ENCODE data around the gene PRSS50. TPM values are rescaled to one million over a fixed set of nuclear protein-coding genes. Genes with fewer than 3 reads are reported as not detected.

PRSS50 gene
- polyA plus RNA-seq, 1 of the 3 experiments (the other 2 are of a cell fraction), result not detected

- Histone ChIP-seq H3K9ac (no peak overlapping the region), H3K4me2 (no peak overlapping the region), H3K4me1 (ENCODE audit: control insufficient read depth in 1 of 2, insufficient read depth in 2 of 2, low read depth in 1 of 2, low read length in 1 of 2) (peaks cover 0 to 3% of the 10 kb centered on the region in 2 experiments; a peak in 1 of 4 replicates), H3K27ac (ENCODE audit: low read depth in 2 of 2, low read length in 1 of 2) (no peak overlapping the region), H3F3A (replicated peaks; ENCODE audit: insufficient read depth) (no peaks in the 10 kb centered on the region), H3K9me3 (no peaks in the 10 kb centered on the region), H4K20me1 (ENCODE audit: insufficient read depth) (no peaks in the 10 kb centered on the region), H3K27me3 (ENCODE audit: insufficient read depth) (no peaks in the 10 kb centered on the region; the same call in 1 of the 2 replicates), H2AFZ (ENCODE audit: low read depth) (no peak overlapping the region), H3K36me3 (replicated peaks in 1 of 2; ENCODE audit: control insufficient read depth in 1 of 2, insufficient read depth in 2 of 2, low read length in 1 of 2) (no peaks in the 10 kb centered on the region), H3K9me2 (no peaks in the 10 kb centered on the region), H3K79me2 (ENCODE audit: insufficient read depth) (no peaks in the 10 kb centered on the region), H3K4me3 (ENCODE audit: low read depth in 2 of 2, low read length in 1 of 2) (no peak overlapping the region)
- TF ChIP-seq EP300 (IDR thresholded peaks at IDR 0.05; ENCODE audit: borderline replicate concordance in 1 of 2, low read depth in 1 of 2, low read length in 1 of 2), result no peak
- no peak for TF ChIP-seq JUND (IDR thresholded peaks at IDR 0.05)
- no peak for TF ChIP-seq NFIC (IDR thresholded peaks at IDR 0.05; ENCODE audit: borderline replicate concordance)
- no peak for TF ChIP-seq GATA2 (CRISPR knock-in tag; IDR thresholded peaks at IDR 0.05)
- no peak for TF ChIP-seq RXRA (IDR thresholded peaks at IDR 0.05; ENCODE audit: borderline replicate concordance, low read depth)
- no peak for TF ChIP-seq SIN3A (IDR thresholded peaks at IDR 0.05; ENCODE audit: borderline replicate concordance, low read depth, low read length)
- ChIA-PET POLR2A (no interaction called here), CTCF (interaction anchor here (1.0 to 2.3 kb wide), 3 partner anchors 109 to 247 kb away, joined by 3 to 6 read pairs (median 3); no protein-coding TSS in a partner anchor)
- 44% methylated on average over 13 of the region's 20 CpGs for WGBS (ENCODE audit: low lambda C conversion rate)
- no peak for DNase-seq
These were observed 18.6 kb upstream of the PRSS50 start for GRCh38 chr3:46736006-46736872.

GRCh38 chr3:46734773-46735172, 17.1 kb upstream of the PRSS50 start:
- TF ChIP-seq NRF1 (IDR thresholded peaks at IDR 0.05; ENCODE audit: low read depth, low read length), result no peak
- no peak for TF ChIP-seq FOXJ3 (CRISPR knock-in tag; IDR thresholded peaks at IDR 0.05)
- TF ChIP-seq CHD2 (IDR thresholded peaks at IDR 0.05; ENCODE audit: low read length, partially characterized antibody), result no peak
- TF ChIP-seq CTCF (IDR thresholded peaks at IDR 0.05), result no peak
- TF ChIP-seq JUND (IDR thresholded peaks at IDR 0.05), result no peak
- CTCF ChIA-PET, result no interaction called here

More at GRCh38 chr3:46734773-46735172, 17.1 kb upstream of the PRSS50 start:
- Histone ChIP-seq H3K9ac (no peak overlapping the region), H4K20me1 (ENCODE audit: insufficient read depth) (no peaks in the 10 kb centered on the region), H2AFZ (ENCODE audit: low read depth) (no peak overlapping the region), H3F3A (replicated peaks; ENCODE audit: insufficient read depth) (no peaks in the 10 kb centered on the region), H3K27me3 (ENCODE audit: insufficient read depth) (no peaks in the 10 kb centered on the region; the same call in 1 of the 2 replicates), H3K27ac (ENCODE audit: low read depth in 2 of 2, low read length in 1 of 2) (no peak overlapping the region), H3K36me3 (replicated peaks in 1 of 2; ENCODE audit: control insufficient read depth in 1 of 2, insufficient read depth in 2 of 2, low read length in 1 of 2) (no peaks in the 10 kb centered on the region), H3K9me3 (no peaks in the 10 kb centered on the region), H3K4me3 (ENCODE audit: low read depth in 2 of 2, low read length in 1 of 2) (no peak overlapping the region), H3K9me2 (no peaks in the 10 kb centered on the region), H3K4me1 (ENCODE audit: control insufficient read depth in 1 of 2, insufficient read depth in 2 of 2, low read depth in 1 of 2, low read length in 1 of 2) (peaks cover 0 to 3% of the 10 kb centered on the region in 2 experiments; a peak in 2 of 4 replicates), H3K79me2 (ENCODE audit: insufficient read depth) (no peaks in the 10 kb centered on the region), H3K4me2 (no peak overlapping the region)
- DNase-seq, result no peak
- WGBS (ENCODE audit: low lambda C conversion rate), result 44% methylated on average over 2 of the region's 4 CpGs
- POLR2A ChIA-PET, result no interaction called here
